NCI-H446 treated with DMSO at 0.1 percent for 48 hours (cell line): ENCODE data around the gene ERP44.
"Not testable (repeated sequence)": the region's sequence is repeated elsewhere in the genome, so short reads cannot be mapped to it uniquely, and the experiment has no call there.

ENCODE experiments used
- DNase-seq: peaks from one replicate; lab custom pipeline; 2025; lab: John Stamatoyannopoulos, UW

The ERP44 gene

GRCh38 chr9:100098887-100099721 lies at the start of gene ERP44, which contains the start of gene INVS:
ERP44 (minus strand) TSS chr9:100099000; CDS start chr9:100098840, 160 bp downstream.
INVS (plus strand) TSS chr9:100099243; CDS start chr9:100104522, 5,279 bp downstream.
- DNase-seq: peak; percentile 95

- DNase-seq: not testable (repeated sequence)
Observed at GRCh38 chr9:100145976-100146375, 47.2 kb upstream of the ERP44 start.

GRCh38 chr9:100145167-100145934 lies 46.6 kb upstream of the ERP44 start:
- not testable (repeated sequence) for DNase-seq

- not testable (repeated sequence) for DNase-seq
Observed at GRCh38 chr9:100141862-100142261, 43.1 kb upstream of the ERP44 start.

GRCh38 chr9:100140303-100140702 lies 41.5 kb upstream of the ERP44 start:
- not testable (repeated sequence) for DNase-seq

DNA sequence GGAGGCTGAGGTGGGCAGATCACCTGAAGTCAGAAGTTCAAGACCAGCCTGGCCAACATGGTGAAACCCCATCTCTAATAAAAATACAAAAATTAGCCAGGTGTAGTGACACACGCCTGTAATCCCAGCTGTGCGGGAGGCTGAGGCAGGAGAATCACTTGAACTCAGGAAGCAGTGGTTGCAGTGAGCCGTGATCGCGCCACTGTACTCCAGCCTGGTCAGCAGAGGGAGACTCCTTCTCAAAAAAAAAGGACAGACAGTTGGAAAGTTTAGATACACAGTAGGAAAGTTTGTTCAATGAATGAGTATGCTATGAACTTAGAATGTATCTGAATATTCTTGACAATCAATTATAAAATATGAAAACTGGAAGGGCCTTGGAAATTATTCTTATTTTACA lies 38.0 kb upstream of the ERP44 start:
- DNase-seq: not testable (repeated sequence)

DNA sequence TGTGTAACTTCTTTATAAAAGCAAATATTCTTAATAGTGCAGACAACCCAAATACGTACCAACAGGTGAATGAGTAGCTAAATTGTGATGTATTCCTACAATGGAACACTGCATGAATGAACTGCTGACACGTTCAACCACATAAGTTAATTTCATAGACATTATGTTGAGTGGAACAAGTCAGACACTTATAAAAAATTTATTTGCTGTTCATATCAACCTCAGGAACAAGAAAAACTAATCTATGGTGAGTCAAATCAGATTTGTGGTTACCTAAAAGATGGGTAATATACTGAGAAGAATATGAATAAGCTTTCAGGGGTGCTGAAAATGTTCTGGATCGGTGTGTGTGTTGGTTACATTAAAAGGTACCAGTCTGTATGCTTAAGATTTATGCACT lies 35.9 kb upstream of the ERP44 start:
- DNase-seq: no peak

GRCh38 chr9:100131875-100132430 lies 33.2 kb upstream of the ERP44 start:
- DNase-seq: no peak

- DNase-seq: no peak
Observed at GRCh38 chr9:100131216-100131615, 32.4 kb upstream of the ERP44 start.

DNA sequence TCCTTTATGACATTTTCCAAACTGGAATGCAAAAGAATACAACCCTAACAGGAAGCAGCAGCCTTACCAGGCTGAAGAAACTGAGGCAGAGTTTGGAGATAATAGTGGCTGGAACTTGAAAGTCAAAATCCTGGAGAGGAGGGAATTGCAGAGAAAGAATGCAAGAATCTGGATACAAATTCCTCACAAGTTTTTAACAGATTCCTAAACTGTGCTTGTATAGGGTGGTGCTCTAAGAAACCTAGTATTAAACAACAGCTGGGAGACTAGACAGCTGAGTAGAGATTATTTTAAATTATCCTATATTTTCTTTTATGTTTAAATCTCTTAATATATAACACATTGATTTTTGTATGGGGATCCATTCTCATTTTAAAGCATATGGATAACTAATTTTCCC lies 31.0 kb upstream of the ERP44 start:
- DNase-seq: no peak

- DNase-seq: no peak
Observed at GRCh38 chr9:100126423-100126822, 27.6 kb upstream of the ERP44 start.

GRCh38 chr9:100125910-100126309 lies 27.1 kb upstream of the ERP44 start:
- no peak for DNase-seq

DNA sequence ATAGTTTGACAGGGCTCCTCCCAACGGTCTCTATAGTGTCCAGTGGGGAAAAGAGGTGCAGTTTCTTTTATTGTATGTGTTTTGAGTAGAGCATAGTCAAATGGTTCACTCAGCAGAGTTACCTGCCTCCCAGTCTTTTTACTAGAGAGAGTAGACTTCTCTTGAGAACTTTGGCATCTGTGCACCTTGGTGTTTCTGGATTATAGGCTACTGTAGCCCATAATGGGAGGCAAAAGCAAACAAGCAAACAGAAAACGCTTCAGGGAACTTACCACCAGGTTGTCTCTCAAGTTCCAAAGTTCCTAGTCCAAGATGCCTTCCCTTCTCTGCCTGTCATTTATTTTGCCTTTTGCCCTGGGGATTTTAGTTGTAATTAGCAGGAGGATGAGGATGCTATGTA lies 26.4 kb upstream of the ERP44 start:
- no peak for DNase-seq

DNA sequence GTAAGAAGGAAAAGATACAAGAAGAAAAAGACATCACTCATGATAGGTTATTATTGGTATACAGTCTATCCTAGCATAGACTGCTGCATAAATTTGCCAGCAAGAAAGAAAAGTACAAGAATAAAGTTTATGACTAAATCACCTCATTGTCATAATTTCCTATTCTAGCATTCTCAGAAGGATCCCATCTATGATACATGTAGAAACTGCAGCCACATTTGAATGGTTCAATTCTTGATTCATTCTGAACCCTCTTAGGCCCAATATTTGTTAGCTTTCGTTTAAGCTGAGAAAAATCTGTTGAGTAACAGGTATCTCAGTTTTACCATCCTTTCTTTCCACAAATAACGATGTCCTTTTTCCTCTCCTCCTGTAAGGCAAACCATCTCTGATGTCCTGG lies 21.5 kb upstream of the ERP44 start:
- DNase-seq: no peak

GRCh38 chr9:100117316-100117715 lies 18.5 kb upstream of the ERP44 start:
- no peak for DNase-seq

- no peak for DNase-seq
Observed at GRCh38 chr9:100112677-100113336, 14.0 kb upstream of the ERP44 start.

DNA sequence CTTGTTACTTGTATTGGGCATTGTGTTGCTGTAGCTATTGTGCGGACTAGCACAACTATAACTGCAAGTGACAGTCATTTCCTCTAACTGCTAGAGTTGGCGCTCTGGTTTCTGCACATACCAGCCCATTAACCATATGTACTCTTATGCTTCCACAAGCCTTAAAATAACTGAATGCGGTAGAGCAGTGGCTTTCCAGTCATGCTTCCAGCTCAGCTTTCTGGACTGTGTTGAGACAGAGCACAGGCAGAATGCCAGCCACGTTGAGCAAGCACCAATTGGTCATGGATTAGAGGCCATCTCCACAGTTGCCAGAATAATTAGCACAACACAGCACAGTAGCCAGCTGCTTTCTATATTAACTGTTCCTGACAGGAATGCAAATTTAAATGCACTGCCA lies 12.4 kb upstream of the ERP44 start:
- DNase-seq: peak; percentile 86

- DNase-seq: no peak
Observed at GRCh38 chr9:100108559-100108958, 9.8 kb upstream of the ERP44 start.

GRCh38 chr9:100106616-100107015 lies 7.8 kb upstream of the ERP44 start:
- DNase-seq: no peak

DNA sequence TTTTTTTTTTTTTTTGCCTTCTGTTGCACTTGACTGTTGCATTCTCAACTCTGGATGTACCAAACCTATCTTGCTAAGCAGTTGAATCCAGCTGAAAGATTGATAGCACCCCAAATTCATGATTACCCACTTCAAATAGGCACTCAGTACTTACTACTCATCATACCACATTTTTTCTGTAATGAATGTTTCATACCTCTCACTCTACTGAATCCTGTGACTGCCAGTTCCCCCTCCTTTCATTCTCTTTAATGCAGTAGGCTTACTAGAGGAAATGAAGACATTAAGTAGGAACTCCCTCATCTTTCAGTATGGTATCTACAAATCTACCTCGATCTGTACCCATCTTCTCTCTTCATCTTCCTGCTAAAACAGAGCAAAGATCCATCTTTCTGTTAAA lies 7.1 kb upstream of the ERP44 start:
- no peak for DNase-seq

GRCh38 chr9:100104314-100104713 lies 5.5 kb upstream of the ERP44 start:
- DNase-seq: no peak

DNA sequence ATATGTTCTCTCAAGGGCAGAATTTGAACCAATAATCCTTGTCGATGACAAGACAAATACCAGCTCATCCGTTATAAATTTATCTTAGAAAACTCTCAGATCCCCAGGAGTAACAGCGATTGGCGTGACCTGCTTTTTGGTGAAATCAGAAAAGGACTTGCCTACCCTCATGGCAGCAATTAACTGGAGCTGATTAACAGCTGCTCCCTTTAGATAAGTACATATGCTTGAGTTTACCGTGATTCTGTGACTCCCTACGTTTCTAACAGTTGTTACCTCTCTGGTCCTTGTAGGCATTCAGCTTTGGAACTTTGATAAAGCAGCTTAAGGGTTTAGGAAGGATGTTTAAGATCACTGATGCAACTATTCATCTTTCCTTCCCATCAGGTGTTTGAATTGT lies 2.8 kb upstream of the ERP44 start:
- DNase-seq: no peak
